ENCODE data around the gene BRCA1.

GRCh38 chr17:43106552-43106951 is 18.6 kb downstream of the BRCA1 start:
- TF ChIP-seq POLR2A (IDR thresholded peaks at IDR 0.05) (no peak), CTCF (IDR thresholded peaks at IDR 0.05) (no peak), EP300 (IDR thresholded peaks at IDR 0.05; ENCODE audit: low read depth) (no peak)

Measured in transverse colon (tissue), 3 donors.